ENCODE measurements around the gene FHAD1.

DNA sequence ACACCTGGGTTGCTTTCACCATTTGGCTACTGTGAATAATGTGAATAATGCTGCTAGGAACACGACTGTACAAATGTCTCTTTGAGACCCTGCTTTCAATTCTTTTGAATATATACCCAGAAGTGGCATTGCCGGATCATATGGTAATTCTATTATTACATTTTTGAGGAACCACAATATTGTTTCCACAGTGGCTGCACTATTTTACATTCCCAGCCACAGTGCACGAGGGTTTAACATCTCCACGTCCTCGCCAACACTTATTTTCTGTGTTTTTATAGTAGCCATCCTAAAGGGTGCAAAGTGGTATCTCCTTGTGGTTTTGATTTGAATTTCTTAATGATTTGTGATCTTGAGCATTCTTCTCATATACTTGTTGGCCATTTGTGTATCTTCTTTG lies 15.7 kb downstream of the FHAD1 start:
- TF ChIP-seq TCF12 (IDR thresholded peaks at IDR 0.05; ENCODE audit: low read depth, low read length) (no peak), POLR2AphosphoS5 (IDR thresholded peaks at IDR 0.05; ENCODE audit: low read length) (no peak), SPI1 (IDR thresholded peaks at IDR 0.05; ENCODE audit: borderline replicate concordance, insufficient read depth, low read depth, low read length) (no peak), YY1 (IDR thresholded peaks at IDR 0.05; ENCODE audit: low read depth, low read length) (no peak), TAF1 (IDR thresholded peaks at IDR 0.05; ENCODE audit: borderline replicate concordance, low read depth, low read length) (no peak), ZNF274 (IDR thresholded peaks at IDR 0.05; ENCODE audit: insufficient read depth, insufficient read length) (no peak), BHLHE40 (IDR thresholded peaks at IDR 0.05; ENCODE audit: borderline replicate concordance in 1 of 2, low read depth in 2 of 2, low read length in 1 of 2) (no peak), BACH1 (IDR thresholded peaks at IDR 0.05; ENCODE audit: borderline replicate concordance) (no peak), FOXM1 (IDR thresholded peaks at IDR 0.05; ENCODE audit: low read depth, low read length) (no peak), ETV6 (conservative IDR thresholded peaks at IDR 0.05 in 1 of 2, IDR thresholded peaks at IDR 0.05 in 1 of 2; ENCODE audit: borderline replicate concordance in 1 of 2, low read depth in 1 of 2) (no peak)
- TF ChIP-seq, protein P1, sequence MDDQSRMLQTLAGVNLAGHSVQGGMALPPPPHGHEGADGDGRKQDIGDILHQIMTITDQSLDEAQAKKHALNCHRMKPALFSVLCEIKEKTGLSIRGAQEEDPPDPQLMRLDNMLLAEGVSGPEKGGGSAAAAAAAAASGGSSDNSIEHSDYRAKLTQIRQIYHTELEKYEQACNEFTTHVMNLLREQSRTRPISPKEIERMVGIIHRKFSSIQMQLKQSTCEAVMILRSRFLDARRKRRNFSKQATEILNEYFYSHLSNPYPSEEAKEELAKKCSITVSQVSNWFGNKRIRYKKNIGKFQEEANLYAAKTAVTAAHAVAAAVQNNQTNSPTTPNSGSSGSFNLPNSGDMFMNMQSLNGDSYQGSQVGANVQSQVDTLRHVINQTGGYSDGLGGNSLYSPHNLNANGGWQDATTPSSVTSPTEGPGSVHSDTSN (IDR thresholded peaks at IDR 0.05; ENCODE audit: insufficient replicate concordance, low read depth, low read length), result no peak
- TF ChIP-seq, protein P2, sequence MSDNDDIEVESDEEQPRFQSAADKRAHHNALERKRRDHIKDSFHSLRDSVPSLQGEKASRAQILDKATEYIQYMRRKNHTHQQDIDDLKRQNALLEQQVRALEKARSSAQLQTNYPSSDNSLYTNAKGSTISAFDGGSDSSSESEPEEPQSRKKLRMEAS (IDR thresholded peaks at IDR 0.05; ENCODE audit: low read depth, low read length), result no peak
- TF ChIP-seq, protein P3, sequence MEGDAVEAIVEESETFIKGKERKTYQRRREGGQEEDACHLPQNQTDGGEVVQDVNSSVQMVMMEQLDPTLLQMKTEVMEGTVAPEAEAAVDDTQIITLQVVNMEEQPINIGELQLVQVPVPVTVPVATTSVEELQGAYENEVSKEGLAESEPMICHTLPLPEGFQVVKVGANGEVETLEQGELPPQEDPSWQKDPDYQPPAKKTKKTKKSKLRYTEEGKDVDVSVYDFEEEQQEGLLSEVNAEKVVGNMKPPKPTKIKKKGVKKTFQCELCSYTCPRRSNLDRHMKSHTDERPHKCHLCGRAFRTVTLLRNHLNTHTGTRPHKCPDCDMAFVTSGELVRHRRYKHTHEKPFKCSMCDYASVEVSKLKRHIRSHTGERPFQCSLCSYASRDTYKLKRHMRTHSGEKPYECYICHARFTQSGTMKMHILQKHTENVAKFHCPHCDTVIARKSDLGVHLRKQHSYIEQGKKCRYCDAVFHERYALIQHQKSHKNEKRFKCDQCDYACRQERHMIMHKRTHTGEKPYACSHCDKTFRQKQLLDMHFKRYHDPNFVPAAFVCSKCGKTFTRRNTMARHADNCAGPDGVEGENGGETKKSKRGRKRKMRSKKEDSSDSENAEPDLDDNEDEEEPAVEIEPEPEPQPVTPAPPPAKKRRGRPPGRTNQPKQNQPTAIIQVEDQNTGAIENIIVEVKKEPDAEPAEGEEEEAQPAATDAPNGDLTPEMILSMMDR (IDR thresholded peaks at IDR 0.05 in 2 of 3, conservative IDR thresholded peaks at IDR 0.05 in 1 of 3; ENCODE audit: control insufficient read depth in 2 of 3, extremely low read depth in 1 of 3, insufficient read depth in 1 of 3, low read depth in 3 of 3, low read length in 3 of 3), result no peak
